HG02588 (cell line): Measurements from ENCODE around the gene FAM78B.

Experiments used
- ATAC-seq: cut with Tn5 transposase; IDR thresholded peaks from one replicate; pipeline ENCODE4 v1.9.1; 2021; ENCODE audit warnings: mild to moderate bottlenecking, moderate library complexity; ENCODE audit not compliant: unreplicated experiment

The FAM78B gene

DNA sequence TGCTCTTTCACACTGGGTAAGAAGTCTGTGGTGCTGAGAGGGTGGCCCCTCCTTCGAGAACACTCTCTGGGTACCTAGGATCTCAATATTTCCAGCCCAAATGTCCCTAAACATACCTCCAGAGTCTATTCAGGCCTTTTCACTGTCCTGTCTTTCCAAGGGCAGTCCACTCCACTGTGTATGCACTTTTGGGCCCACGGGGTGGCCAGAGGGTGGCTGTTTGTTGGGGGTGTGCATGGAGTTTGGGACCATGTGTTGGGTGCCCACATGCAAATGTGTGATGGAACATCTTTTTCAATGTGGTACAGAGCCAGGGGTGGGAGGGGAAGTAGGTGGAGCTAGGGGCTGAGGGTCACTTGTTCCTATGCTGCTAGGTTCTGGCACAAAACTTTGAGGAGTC, 87.5 kb downstream of the FAM78B start:
- ATAC-seq: no peak

DNA sequence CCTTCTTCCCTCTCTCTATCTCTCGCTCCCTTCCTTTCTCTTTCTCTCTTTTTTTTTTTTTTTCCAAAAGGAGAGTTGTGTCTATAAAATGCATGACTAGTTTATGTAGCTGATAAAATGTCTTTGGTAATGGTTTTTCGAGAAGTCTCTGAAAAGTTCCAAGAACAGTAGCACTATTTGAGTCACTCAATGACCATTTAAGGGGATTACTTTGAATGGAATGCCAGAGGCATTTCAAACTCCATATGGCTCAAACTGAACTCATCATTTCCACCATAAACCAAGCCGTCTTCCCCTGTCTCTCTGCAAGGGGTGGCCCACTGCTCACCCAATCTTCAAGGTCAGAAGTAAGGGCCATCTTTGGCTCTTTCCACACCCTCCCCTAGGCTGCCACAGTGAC, 93.3 kb downstream of the FAM78B start:
- ATAC-seq: no peak

GRCh38 chr1:166069390-166069789, 97.4 kb downstream of the FAM78B start:
- ATAC-seq: no peak

DNA sequence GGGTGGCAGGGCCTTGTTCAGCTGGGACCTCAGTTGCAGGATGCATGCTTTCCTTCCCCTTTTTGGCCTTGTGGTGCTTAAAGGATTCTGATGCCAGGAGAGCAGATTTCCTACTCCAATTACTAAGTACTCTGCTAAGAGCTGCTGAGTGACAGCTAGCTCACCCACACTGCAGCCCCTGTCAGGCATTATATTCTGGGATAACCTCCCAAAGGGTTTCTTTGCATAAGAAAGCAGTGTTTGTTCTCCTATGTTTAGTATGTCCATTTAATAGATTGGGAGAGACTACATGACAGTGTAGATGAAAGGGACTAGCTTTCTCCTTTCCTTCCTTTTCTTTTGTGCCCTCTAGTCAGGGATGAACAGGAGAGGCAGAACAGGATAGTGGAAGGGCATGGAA, 100.7 kb downstream of the FAM78B start:
- ATAC-seq: no peak

GRCh38 chr1:166064951-166065350, 101.8 kb downstream of the FAM78B start:
- ATAC-seq: no peak

DNA sequence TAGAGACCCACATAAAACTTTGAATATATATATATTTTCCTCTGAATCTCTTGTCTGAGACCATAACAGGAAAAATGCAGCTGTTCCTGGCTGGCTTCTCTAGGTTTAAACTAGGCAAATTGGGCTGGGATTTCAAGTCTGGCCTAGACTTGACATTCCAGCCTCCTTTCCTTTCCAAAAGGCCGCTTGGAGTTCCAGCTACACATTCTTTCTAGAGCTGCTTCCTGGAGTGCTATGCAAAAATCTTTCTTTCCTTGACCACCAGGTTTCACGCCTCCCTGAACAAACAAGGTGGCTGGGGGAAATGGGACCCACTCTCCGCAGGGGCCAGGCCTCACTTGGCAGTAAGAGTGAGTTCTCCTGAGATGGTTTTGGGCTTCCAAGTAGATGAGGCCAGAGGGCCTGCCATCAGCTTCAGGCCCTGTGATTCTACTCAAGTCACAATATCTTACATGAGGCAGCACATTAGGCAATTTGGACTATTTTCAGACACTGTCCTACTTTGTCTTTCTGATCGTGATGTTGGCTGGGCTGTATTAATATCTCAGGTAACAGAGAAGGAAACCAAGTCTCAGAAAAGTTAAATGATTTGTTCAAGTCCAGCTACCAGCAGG, 102.4 kb downstream of the FAM78B start:
- ATAC-seq: no peak

DNA sequence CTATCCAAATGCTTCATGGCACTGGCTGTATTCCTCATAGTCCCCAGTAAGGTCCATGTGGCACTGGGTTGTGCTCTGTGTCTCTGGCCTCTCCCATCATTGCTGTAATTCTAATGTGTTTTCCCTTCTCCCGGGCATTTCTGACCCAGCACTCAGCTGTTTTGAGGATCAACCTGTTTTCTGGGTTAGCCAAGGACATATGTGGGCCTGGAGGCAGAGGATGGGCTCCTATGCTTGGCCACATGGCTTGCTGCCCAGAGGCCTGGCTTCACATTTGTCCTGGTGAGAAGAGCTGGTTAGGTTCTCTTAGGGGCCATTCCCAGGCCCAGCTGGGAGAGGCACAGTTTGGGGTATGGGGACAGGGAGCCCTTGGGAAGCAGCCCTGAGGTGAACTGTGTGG, 103.1 kb downstream of the FAM78B start:
- ATAC-seq: no peak

- no peak for ATAC-seq
These were observed 104.3 kb downstream of the FAM78B start for GRCh38 chr1:166062421-166063070.

DNA sequence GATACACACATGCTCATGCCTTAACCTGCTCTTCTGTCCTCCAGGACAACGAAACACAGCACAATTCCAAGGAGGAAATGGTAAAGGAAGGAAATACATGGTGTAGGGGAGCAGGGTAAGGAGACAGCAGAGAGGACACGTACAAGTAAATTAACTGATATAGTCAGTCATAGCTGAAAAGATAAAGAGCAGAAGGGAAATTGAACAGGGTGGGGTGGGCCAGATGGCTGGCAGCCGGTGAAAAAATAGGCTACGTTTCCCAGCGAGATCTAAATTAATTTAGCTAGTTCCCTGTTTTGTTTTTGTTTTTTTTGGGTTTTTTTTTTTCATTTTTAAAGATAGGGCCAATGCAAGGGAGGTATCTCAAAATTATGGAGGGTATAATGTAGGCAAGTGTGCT, 109.2 kb downstream of the FAM78B start:
- no peak for ATAC-seq

DNA sequence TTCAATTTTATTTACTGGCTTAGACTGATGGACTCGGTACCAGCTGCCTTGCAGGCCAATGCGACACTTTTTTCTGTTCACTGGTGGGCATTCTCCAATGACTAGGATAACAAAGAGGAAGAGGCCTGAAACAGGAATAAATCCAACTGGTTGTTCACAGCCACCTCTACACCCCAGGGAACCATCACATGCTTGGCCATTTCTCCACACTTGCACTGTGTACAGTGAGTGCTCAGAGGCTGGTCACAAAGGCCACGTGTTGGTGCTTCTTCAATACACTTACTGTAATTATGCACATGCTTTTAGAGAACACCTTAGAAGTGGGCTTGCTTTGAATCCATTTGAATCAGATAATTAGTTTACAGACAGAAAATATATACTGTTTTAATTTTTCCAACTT, 113.4 kb downstream of the FAM78B start:
- ATAC-seq: no peak

- no peak for ATAC-seq
These were observed 126.4 kb downstream of the FAM78B start for GRCh38 chr1:166040202-166040997.

GRCh38 chr1:166039436-166040201, 127.2 kb downstream of the FAM78B start:
- no peak for ATAC-seq

GRCh38 chr1:166036092-166036491, 130.7 kb downstream of the FAM78B start:
- no peak for ATAC-seq

DNA sequence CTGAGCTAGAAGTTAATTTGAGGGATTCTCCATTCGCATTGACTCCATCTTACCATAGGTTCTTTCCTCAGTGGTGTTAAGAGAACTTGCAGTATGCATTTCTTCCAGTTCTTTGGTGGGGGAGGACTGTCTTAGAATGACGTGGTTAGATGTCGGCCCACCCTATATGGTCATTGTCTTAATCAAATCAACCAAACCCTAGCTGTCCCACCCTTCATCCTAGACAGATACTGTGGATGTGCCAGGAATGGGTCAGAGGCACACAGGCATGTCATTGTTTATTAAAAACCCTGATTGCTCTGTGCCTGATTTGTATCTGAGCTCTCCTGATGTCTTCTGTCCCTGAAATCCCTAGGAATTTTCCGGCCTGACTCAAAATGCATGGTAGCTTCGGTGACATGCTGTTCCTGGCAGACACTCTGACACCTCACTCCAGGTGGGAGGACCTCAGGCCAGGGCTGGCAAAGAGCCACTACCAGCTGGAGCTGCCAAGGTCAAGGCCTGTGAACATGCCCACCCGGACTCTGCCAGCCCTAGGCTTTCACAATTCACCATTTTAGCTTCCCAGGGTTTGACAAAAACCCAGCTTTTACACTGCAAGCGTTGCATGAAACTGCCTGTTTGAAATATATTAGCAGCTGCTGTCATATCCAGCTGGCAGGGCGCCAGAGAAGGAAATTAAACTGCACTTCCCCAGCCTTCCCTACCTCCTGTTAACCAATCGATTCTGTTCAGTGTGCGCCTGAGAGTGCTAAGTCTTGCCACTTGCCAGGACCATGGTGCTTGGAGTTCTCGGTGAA, 134.0 kb downstream of the FAM78B start:
- ATAC-seq: no peak

GRCh38 chr1:166031932-166032571, 134.7 kb downstream of the FAM78B start:
- ATAC-seq: no peak

- no peak for ATAC-seq
These were observed 137.4 kb downstream of the FAM78B start for GRCh38 chr1:166029196-166029945.

GRCh38 chr1:166026555-166026954, 140.2 kb downstream of the FAM78B start:
- ATAC-seq: no peak

DNA sequence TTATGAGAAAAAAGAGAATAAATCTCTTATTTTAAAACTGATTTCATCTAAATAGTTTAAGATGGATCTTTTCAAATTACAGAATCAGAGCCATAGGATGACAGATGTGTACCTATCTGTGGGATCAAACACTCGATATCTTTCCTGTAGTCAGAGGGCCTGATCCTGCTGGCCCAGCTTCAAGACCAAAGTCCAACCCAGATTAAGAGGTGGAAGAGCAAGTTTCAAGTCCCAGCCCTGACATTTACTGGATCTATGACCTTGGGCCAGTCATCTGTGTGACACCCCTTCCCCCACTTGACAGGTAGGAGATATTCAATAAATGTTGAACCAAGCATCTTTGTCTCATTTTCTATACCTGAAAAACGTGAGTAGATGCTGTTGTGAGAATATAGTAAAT, 140.7 kb downstream of the FAM78B start:
- ATAC-seq: no peak

DNA sequence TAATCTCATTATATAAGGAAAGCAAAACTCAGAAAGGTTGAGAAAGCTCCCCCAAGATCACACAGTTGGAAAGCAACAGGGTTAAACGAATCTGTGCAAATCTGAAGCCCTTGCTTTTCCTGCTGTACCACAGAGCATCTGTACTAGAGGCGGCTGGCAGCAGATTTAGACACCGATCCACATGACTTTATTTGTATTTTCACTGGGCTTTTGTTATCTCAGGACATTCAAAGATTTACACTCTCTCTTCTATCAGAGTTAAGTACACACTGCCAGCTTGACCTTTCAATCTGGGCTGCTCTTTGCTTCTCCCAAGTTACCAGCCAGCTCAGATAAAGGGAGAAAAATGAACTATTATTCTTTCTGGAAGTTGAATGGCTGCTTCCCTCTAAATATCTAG, 146.6 kb downstream of the FAM78B start:
- ATAC-seq: no peak
